ENCODE results near the gene HPCA.
A peak's percentile ranks its signal among the peaks of the same experiment; 100 is the strongest.

The HPCA gene

DNA sequence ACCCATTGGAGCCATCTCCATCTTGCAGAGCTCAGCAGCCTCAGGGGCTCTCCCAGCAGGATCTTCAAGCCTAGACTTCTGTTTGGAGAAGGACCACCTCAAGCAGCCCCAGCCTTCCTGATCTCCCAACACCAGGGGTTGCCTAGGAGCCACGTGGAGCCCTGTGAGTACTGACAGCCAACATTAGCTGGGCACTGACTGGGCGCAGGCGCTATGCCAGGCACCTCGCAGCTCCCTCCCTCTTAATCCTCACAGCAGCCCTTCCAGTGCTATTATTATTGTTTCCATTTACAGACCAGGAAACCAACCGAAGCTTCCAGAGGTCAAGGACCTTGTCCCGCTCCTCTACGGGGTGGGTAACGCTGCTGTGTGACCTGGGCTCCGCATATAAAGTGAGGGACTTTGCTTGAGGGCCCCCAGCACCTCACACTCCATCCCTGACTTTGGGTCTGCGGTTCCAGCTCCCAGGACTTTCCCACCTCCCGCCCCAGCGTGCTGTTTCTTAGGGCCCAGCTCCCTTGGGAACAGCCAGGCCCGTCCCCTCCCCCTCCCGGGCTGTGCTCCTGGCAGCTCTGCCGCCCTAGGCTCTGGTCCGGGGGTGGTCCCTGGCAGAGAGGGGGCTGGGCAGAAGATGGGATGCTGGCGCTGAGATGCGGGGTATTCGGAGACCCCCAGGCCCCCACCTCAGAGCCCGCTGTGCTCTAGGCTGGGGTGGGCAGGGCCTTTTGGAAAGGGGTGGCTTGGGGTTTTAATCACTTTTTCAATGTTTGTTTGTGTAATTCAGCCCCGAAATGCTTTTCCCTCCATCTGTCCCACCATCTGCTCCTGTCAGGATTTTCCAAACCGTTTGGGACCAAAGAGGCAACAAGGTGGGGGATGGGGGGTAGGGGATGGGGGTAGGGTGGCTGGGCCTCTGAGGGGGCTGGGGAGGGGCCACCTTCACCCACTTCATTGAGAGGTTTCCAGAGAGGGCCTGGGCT is 4.1 kb upstream of the HPCA start:
- no peak overlapping the region for H3K27ac ChIP-seq
- TF ChIP-seq CTCF (conservative IDR thresholded peaks at IDR 0.05): no peak

- no peak overlapping the region for H3K27ac ChIP-seq
- no peak for TF ChIP-seq CTCF (conservative IDR thresholded peaks at IDR 0.05)
Measured at GRCh38 chr1:32883338-32884031, 2.8 kb upstream of the HPCA start.

- no peak for TF ChIP-seq CTCF (conservative IDR thresholded peaks at IDR 0.05)
- H3K27ac ChIP-seq: no peak overlapping the region
Measured at GRCh38 chr1:32884032-32884372, 2.3 kb upstream of the HPCA start.

DNA sequence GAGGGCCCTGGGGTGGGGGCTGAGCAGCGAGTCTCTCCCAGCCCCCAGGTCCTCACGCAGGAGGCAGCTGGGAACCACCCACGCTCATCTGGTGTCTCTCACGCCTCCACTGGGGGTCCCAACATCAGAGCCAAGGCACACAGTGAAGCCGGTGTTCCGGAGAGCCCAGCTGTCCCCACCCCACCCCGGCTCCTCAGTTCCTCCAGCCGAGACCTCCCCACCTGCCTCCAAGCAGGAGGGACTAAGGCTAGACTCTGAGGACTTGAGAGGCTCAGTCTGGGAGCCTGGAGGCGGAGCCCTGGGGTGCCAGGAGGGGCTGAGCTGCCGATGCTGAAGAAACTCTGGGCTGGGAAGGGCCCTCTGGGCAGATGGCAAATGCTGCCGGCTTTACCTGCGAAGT is 1.6 kb upstream of the HPCA start:
- H3K27ac ChIP-seq: no peak overlapping the region
- no peak for TF ChIP-seq CTCF (conservative IDR thresholded peaks at IDR 0.05)

DNA sequence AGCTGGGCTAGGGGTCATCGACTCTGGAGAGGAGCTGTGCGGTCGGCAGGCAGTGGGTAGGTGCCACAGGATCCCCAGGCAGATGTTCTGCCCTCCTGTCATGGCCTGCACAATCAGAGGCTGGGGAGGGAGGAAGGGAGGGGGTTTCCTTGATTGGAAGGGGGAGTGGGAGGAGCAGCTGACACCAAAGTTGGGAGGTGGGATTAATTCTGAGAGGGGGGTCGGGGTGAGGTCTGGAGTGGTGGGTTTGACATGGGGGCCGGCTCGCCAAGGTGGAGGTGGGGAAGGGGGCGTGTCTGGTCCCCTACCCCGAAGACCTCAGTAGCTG is 651 bp upstream of the HPCA start:
- no peak for TF ChIP-seq CTCF (conservative IDR thresholded peaks at IDR 0.05)
- no peak overlapping the region for H3K27ac ChIP-seq

GRCh38 chr1:32886828-32887414 is 630 bp downstream of the HPCA start:
- peak; percentile 31 for TF ChIP-seq CTCF (conservative IDR thresholded peaks at IDR 0.05)
- H3K27ac ChIP-seq: peak overlapping the region; percentile 7; the same call in 1 of the 2 replicates

- no peak overlapping the region for H3K27ac ChIP-seq
- no peak for TF ChIP-seq CTCF (conservative IDR thresholded peaks at IDR 0.05)
Measured at GRCh38 chr1:32887623-32888022, 1.3 kb downstream of the HPCA start.

Measured in VCaP (cell line).